Measurements from ENCODE around the gene CHRM4.

The CHRM4 gene

DNA sequence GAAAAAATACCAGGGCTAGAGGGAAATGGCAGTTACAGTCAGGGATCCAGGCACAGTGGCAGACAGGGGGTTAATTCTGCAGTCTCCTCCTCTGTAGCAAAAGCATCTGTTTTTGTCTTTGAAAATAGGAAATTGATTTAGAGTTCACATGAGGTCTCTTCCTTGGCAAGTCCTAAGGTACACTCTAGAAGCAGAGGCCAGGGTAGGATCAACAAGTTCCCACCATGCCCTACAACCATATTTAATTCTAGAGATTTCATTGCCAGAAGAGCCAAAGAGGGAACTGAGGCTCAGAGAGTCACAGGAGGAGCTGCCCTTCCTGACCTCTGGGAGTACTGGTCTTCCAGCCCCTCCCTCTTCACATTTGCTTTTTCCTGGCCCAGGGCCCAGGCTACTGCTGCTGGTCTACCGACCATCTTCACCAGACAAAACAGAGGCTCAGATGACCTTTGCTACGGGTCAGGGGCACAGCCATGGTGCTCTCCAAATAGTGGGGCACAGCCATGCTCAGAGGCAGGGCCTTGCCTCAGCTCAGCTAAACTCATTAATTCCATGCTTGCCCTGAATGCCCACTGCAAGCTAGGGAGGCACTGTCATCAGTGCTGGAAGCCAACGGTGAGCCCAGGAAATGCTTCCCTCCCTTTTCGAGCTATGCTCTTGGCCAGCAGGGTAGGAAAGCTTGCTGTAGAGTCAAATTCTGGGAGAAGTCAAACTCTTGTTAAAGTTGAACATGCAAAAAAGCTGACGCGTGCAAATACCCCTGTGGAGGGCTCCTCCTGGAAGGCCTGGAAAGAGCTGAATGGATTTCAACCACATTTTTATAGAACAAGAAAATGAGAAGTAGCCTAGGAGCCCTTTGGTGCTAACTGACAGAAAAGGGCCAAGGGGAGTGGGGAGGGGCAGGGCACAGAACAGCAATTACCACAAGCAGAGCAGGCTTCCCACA, 11.7 kb upstream of the CHRM4 start:
- no peak for DNase-seq

- no peak for DNase-seq
Measured at GRCh38 chr11:46397526-46397925, 6.0 kb upstream of the CHRM4 start.

- DNase-seq, result no peak
Measured at GRCh38 chr11:46393759-46394158, 2.2 kb upstream of the CHRM4 start.

DNA sequence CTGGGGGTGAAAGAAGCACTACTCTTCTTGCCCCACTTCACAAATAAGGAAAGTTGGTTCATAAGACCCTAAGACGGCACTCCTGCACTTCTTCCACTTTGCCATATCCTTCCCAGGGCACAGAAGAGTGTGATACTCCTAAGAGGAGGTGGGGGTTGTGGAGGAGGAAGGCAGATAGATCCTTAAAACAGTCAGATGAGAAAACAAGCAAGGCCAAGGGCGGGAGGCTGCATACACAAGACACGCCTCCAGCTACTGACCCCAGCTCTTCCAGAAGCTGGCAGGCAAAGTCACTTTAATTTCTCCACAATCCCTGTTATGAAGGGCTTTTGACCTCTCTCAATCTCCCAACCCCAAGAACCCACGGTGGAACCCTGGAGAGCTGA, 1.6 kb upstream of the CHRM4 start:
- no peak for DNase-seq

DNA sequence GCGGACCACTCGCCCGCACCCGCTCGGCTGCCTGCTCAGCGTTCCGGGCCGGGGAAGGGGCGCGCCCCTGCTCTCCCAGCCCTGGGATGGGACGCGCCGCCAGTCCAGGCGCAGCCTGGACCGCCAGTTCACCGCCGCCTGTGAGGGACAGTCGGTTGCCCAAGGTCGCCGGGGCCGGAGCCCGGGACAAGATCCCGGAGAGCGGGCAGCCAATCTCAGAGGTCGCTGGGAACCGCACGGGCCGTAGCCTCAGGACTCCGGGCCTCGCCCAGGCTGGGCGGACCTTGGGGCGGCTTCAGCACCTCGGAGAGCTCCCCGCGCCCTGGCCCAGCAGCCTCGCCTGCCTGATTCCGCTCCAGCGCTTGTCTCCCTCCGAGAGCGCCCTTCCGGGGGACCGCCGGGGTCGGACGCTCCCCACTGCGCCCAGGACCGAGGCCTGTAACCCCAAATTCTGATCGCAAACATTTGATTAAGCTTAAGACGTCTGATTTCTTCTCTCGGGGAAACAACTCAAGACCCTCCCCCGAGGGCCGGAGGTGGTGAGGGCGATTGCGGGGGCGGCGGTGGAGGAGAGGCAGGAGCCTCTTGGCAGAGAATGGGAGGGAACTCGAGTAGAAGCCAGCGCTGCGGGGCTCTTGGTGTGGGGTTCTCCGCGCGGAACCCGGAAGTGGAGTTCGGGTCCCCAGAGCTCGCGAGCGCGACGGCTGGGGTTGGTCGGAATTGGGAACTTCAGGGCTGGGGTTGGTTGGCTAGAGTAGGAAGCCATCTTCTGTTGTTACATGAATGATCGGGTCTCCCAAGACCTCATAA, 1.1 kb upstream of the CHRM4 start:
- DNase-seq, result peak; percentile 74

GRCh38 chr11:46391186-46391577, 394 bp downstream of the CHRM4 start:
- DNase-seq, result no peak

DNA sequence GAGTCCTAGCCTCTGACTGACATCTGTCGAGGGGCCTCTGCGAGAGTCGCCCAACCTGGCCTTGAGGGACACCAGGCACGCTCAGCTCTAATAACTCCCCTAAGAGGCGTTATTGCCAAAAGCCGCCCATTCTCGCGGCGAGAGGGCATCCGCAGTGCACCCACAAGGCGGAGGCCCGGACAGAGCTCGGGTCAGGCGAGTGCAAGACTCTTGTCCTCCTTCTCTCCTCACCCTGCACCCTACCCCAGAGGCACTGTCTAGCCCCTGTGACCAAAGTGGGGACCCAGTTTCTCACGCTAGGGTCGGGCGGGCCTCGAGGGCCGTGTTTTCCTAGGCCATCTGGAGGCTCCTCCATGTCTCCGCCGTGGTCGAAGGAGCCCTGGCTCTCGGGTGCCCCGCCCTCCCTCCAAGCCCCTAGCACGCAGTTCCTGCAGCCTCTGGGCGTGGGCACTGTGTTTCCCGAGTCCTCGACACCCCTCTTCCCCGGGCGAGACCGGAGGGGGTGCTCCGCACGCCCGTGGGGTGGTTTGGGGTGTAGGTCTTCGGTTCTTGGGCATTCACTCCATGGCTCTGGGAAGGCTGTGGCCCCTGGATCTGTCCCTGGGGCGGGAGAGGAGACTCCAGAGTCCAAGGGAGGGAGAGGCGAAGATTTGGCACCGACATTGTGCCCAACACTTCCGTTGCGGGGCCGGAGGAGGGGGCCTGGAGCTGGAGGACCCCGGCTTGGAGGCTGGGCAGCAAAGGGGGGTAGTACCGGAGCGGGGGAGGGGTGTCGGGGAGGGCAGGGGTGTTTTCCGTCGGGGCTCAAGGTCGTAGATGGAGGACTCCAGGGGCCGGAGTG, 1.0 kb downstream of the CHRM4 start:
- DNase-seq, result no peak

DNA sequence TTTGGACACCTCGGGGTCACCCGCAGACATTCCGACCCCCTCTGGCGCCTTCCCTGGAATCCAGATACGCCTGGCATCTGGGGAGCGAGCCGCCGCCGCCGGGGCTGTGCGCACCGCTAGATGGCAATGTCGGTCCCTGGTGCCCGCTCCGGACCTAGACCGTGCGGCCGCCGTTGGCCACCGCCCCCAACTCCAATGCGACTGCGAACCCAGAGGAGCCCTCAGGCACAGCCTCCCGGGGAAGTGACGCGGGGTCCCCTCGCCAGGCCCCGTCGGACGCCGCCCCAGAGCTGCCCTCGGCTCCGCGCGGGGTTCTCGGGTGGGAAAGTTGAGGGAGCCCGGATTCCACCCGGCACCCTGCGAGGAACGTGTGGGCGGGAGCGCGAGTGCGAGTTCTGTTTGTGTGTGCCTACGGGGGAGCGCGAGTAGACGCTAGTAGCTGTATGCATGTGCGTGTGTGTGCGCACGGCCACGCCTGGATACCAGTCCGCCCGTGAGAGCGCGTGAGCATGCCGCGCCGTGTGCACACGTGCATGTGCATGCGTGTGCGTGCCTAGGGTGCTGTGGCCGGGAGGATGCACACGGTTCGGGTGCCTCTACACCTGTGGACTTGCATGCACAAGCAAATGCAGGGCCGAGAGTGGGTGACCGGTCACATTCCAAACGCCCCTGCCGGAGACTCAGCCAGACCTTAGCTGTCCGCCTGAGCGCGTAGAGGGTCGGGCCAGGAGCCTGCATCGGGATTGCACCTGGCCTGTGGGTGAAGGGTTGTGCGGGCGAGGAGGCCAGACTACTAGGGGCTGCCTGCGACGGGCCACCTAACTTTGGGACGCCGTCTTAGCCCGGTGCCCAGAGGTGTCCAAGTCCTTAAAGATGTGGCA, 1.9 kb downstream of the CHRM4 start:
- DNase-seq, result peak; percentile 52

DNA sequence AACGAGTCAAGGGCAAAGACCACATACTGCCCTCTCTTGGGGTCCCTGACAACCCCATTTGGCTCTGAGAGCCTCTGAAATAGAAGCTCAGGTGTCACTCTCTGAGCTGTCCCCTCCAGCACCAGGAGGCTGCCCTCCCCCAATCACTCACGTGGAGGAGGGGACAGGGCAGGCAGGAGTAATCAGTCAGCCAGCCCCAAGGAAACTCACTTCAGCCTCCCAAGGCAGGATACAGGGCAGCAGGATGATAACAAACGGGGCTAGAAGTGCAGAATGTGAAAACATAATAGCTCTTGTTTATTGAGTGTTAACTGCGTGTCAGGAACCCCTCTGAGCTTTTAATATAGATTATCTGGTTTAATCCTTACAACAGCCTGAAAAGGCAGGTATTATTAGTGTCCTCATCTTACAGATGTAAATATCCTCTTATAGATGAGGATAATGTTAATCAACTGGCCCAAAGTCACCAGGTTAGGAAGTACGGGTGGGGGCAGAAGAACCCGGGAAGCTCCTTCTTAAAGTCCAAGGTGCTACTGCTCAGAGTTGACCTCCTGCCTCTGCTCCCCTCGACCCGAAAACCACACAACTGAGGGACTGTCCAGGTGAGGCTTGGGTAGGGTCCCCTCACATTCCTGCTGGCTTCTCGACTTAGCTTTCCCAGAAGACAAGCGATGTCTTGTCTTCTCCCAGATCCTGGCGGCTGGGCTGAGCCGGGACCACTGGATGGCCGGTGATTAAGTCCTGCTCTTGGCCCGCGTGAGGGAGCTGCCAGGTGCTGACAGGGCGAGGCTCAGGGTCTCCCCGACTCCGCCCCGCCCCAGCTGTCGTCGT, 2.7 kb downstream of the CHRM4 start:
- no peak for DNase-seq

DNA sequence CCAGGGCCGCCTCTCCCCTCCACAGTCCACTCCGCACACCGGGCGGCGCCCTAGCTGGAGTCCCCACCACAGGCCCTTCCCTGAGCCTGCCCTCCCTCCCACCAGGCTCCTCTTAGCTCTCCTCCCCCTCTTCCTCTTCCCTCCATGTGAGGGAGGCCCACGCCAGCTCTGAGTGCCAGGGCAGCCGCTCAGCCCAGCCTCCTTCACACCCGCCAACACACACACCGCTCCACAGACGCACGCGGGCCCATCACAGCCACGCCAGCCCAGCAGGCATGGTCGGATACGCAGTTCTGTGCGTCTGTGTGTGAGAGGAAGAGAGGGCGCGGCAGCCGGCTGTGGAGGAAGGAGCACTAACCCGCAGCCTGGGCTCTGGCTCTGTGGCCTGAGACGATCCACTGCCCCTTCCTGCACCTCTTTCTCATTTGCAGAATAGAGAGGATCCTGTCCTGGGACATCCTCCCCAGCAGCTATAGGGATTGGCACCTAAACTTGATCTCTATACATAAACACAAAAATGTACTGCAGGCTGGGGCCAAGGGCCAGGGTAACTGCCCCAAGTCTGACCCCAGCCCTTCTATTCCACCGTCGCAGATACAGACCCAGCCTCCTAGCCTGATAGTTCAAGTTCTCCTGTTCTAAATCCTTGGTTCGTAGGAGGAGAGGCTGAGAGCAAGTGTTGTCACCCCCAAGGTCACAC, 3.5 kb downstream of the CHRM4 start:
- no peak for DNase-seq

DNA sequence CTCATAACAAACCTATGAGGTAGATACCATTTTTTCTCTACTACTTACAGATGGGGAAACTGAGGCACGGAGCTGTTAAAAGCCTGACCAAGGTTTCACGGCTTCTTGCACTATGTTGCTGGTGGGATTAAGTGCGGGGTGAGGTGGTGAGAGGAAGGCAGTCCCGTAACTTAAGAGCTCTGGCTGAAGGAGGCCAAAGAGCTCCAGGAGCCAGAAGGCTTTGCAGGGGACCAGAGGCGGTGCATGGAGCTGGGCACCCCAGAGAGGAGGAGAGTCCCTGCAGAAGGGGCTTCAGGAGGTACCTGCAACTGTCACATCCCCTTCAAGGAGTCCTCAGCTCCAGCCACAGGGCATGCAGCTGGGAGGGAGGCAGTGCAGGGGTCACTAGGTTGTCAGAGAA, 4.1 kb downstream of the CHRM4 start:
- no peak for DNase-seq

- no peak for DNase-seq
Measured at GRCh38 chr11:46386674-46387073, 4.9 kb downstream of the CHRM4 start.

DNA sequence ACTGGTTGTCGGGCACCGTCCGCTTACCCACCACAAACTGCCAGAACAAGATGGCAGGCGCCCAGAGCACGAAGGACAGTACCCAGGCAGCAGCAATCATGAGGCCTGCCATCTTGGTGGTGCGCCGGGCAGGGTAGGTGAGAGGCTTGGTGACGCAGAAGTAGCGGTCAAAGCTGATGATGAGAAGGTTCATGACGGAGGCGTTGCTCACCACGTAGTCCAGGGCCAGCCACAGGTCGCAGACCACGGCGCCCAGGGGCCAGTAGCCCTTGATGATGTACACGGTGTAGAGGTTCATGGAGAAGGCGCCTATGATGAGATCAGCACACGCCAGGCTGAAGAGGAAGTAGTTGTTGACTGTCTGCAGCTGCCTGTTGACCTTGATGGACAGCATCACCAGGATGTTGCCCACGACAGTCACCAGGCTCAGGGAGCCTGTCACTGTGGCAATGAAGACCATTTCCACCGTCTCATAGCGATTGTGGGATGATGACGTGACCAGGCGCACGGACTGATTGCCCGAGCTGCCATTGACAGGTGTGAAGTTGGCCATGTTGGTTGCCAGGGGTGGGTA, 5.5 kb downstream of the CHRM4 start:
- no peak for DNase-seq

- DNase-seq, result no peak
Measured at GRCh38 chr11:46385169-46386004, 6.2 kb downstream of the CHRM4 start.

DNA sequence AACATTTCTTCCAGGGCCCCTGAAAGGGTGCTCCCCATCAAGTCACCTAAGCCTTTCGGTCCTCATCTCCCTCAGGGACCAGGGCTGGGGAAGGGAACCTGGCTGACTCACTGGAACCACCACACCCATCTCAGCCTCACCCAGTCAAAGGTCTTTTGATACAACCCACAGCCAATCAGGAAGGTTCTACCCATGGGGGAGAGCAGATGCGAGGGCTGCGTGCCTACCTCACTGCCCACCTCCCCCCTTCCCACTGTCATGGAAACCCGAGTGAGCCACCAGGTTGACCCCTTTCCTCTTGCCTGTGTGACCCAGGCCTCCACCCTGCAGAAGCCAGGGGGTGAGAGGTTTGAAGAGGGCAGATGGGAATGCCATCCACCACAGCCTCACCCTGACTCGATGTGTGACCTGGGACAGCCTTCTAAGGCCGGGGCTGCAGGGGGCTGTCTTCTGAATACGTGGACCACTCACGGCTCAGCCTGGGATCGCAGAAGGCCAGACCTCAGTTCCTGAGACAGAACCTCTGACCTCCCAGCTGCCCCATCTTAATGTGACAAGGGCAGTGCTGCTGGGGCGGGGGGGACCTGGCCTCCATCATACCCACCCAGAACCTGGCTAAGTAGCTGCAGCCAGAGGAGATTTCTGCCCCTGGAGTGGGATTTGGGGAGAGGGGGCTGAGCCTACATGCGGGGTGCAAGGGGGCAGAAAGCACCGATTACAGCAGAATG, 7.4 kb downstream of the CHRM4 start:
- no peak for DNase-seq

GRCh38 chr11:46383404-46383758, 8.2 kb downstream of the CHRM4 start:
- no peak for DNase-seq

DNA sequence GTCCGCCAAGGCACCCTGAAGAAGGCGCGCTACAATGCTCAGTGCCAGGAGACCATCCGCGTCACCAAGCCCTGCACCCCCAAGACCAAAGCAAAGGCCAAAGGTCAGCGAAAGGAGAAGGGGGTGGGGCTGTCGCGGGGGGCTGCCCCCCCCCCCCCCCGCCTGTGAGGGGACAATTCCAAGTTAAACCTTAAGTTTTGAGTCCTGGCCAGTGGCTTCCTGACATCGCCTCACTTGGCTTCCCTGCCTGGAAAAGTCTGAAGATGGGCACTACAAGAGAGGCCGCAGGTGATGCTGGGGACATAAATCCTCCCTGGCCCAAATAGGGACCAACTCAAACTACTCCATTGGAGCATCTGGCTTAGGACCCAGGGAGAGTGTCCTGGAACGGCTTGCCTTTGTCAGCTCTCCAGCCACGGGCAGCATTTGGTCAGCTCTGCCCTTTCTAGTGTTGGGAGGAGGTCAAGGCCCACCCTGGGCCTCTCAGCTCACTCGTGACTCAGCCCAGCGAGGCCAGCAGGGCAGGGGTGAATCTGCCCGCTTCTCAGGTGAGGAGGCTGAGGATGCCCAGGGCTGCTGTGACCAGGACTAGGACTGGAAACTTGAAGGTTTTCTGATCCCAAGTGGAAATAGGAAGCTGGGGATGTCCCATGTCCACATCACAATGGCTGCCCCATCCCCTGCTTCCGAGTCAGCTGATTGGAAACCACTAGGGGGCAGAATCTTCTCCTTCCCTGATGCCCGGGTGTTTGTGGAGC, 8.8 kb downstream of the CHRM4 start:
- DNase-seq, result no peak
